OCI-LY3 (cell line): ENCODE measurements around the gene WWC1.

Experiments used
- CTCF ChIP-seq: fragments of 200-600, 300-600 bp; sonication (generic); IDR thresholded peaks from 2 replicates; pipeline ENCODE4 v1.5.1; 2014; ENCODE audit warnings: antibody characterized with exemption, low read length, low read depth
- EZH2phosphoT487 ChIP-seq: fragments of 200-600 bp; shearing (Covaris generic); IDR thresholded peaks from 2 replicates; pipeline ENCODE4 v1.6.1; 2018; ENCODE audit warnings: antibody characterized with exemption, mixed run types, low read depth

- TF ChIP-seq CTCF, result no peak
- no peak for TF ChIP-seq EZH2phosphoT487
Measured at GRCh38 chr5:168348084-168348414, 56.6 kb downstream of the WWC1 start.
